Kidney tubule cell (primary cell): Measurements from ENCODE around the gene NUBP2.

ENCODE experiments used
- DNase-seq: peaks from one replicate; pipeline ENCODE4 v3.0.0-alpha.2; 2018; ENCODE audit warnings: low spot score

Gene NUBP2

DNA sequence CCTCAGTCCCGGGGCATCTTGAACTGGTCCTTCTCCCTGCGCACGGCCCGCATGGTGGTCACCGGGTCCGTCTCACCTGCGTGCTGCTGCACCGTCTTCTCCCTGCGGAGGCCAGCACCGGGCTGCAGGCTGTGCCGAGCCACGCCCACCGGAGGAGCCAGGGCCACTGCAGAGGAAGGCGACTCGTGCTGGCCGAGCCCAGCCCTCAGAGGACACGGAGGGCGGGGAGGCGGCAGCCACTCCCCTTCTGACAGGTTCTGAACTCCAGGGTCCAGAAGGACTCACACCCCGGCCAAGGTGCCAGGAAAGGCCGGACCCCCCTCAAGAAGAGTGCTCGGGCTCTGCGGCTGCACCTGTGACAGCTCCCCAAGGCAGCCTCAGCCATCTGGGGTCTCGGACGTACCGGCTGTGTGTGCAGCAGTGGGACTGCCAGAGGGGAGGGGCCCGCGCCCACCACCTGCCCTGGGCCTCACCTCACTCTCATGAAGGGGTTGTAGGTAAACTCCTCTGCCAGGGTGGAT lies 26.6 kb downstream of the NUBP2 start:
- no peak for DNase-seq

DNA sequence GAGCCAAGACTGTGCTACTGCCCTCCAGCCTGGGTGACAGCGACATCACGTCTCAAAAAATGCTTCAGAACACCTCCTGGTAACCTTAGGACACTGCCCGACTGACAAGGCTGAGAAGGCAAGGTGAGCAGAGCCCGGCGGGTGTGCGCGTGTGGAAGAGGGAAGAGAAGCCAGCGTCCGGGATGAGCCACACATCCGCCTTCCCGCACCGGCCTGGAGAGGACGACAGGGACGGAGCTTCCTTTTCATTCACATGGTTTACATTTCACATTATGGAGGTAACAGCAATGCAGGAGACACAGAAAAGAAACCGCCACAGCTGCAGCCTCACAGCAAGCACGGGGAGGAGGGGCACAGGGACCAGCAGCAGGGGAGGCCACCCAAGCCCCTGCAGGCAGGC lies 27.3 kb downstream of the NUBP2 start:
- no peak for DNase-seq

DNA sequence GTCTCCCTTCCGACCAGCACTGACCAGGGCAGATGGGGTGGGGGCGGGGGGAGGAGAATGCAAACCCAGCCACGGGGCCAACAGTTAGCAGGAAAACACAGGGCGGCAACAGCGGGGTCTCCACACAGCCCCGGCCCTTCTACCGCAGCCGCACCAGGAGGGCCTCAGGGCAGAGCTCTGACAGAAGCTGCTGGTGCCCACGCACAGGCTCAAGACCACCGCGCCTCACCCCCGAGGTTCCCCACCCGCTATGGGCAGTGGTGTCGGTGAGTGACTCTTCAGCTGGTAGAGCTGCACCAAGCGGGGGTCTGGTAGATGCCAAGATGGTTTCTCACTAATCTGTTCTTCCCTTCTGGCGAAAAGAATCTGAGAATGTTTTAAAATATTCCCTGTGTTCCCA lies 27.8 kb downstream of the NUBP2 start:
- DNase-seq = no peak

DNA sequence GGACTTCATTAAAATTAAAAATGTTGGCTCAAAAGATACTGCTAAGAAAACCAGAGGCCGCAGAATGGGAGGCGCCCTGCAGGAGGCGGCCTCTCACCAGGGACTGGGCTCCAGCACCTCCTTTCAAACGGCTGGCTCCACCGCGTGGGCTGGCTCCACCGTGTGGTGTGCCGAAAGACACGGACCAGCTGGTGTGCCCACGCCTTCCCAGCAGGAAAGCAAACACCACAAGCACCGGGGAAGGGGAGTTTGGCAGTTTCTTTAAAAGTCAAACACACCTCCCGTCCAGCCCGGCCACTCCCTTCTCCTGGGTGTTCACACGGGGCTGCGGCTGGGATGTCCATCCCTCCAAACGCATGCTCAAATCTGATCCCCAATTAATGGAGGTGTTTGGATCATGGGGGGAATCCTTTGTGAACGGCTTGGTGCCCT lies 30.0 kb downstream of the NUBP2 start:
- peak; percentile 58 for DNase-seq

DNA sequence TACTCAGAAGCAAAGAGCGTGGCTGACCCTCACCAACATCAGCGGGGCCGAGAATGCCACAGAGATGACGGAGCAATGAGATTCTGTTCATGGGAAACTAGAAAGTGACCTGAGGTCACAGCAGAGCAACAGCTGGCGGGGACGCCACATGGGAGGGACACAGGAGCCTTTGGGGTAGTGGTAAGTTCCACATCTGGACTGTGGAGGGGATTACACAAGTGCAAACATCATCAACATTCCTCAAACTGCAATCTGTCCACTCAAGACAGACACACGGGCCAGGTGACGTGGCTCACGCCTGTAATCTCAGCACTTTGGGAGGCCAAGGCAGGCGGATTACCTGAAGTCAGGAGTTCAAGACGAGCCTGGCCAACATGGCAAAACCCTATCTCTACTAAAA lies 32.7 kb downstream of the NUBP2 start:
- DNase-seq = no peak

DNA sequence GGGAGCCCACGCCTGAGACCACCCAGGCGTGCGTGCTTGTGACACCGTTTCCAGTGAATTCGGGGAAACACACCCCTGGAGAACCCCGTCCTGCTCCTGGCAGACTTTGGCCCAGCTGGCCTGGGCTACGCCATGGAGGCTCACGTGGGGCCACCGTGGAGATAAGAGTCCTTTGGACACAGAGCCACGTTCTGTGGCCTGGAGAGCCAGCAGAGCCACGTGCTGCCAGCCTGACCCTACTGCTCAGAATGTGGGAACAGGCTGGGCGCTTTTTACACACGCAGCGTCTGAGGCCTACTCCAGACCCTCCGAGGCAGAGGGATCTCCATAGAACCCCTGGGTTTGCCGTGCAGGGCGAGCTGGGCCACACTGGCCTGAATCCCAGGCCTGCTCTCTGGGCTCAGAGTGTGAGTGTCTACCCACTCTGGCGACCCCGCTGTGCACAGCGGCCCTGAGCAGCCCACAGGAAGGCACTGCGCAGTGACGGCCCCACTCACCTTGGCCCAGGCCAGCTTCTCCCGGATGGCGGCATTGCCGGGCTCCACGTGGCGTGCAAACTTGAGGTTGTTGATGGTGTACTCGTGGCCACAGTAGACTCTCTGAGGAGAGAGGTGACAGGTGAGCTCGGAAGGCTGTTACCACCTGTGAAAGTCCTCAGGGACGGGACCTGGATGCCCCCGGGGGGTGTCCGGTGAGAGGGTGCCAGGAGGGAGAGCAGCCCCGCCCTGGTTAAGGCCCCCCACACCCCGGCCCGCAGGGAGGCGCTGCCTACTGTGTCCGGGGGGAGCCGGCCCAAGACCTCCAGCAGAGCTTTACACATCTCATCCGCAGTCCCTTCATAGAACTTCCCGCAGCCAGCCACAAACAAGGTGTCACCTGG lies 33.9 kb downstream of the NUBP2 start:
- no peak for DNase-seq

DNA sequence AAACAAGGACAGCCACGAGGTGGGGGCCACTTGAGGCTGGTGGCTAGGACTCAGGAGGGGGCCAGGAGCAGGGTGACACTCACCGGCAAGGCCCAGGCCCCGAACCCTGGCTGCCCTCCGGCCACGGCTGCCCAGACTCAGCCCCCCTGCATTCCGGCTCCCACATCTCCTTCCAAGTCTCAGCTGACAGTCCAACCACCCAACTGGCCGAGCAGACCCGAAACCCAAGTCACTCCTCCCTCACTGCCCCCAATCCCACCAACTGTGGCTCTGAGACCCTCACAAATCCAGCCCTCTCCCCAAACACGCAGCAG lies 34.5 kb downstream of the NUBP2 start:
- no peak for DNase-seq

DNA sequence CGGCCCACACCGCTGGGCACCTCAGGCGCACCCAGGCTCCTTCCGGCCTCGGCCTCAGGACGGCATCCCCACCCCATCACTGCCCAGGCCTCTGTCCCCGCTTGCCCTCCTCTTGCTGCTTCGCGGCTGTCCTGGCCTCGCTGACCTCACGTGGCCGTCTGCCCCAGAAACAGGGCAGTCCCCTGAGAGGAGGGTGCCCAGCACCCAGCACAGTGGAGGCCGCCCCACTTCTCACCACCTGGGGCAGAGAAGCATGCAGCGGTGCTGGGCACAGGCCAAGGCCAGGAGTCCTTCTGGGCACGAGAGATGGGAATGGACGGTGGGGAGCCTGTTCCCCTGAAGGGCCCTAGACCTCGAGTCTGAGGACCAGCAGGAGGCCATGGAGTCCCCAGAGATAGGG lies 35.0 kb downstream of the NUBP2 start:
- no peak for DNase-seq

DNA sequence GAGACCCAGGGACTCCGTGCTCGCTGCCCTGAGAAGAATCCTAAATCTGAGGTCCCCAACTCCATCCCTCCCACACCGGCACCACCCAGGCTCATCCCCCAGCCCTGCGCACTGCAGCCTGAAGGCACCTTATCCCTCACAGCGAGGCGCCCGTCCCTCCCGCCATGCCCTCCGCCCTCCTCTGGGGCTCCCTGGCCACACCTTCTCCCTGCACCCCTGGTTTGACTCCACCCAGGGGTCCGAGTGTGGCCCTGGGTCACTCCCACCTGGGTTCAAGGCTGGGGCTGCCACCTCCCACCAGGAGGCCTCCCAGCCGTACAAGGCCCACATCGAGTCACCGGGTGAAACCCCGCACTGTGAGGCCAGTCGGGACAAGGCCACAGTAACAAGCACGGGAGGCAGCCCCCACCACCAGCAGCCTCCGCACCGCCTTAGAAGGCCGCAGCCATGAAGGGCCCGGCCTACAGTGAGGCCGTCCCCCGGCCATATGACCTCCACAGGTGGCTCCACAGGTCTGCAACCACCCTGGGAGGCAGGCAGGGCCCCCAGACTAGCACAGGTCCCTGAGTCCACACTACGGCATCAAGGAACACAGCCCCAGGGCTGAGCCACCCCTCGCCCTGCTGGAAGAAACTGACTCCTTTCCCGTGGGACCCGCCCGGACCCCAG lies 35.6 kb downstream of the NUBP2 start:
- DNase-seq = no peak

DNA sequence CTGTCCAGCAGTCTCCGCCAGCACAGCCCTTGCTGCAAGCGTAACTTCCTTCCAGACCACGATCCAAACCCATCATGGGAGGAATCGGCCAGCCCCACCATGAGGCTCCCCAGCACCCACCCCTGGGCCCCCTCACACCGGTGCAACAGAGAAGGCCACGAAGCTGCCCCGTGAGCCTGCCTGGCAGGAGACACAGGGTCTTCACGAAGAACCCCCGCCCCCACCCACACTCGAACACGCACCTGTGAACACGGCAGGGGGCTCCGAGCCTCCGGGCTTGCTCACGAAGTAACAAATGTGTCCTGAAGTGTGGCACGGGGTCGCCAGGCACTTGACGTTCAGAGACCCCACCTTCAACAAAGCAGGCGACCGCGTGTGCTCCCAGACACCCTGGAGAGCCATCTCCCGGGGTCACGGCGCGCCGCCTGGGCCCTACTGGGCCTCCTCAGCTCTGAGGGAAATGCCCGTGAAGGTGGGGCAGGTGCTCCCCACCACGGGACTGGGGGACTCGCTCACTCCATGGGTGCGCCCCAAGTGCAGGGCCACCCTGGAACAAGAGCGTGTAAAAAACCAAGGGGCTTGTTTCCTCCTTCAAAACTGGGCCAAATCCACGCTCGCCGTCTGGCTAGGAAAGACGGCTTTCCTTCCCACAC lies 36.2 kb downstream of the NUBP2 start:
- no peak for DNase-seq

DNA sequence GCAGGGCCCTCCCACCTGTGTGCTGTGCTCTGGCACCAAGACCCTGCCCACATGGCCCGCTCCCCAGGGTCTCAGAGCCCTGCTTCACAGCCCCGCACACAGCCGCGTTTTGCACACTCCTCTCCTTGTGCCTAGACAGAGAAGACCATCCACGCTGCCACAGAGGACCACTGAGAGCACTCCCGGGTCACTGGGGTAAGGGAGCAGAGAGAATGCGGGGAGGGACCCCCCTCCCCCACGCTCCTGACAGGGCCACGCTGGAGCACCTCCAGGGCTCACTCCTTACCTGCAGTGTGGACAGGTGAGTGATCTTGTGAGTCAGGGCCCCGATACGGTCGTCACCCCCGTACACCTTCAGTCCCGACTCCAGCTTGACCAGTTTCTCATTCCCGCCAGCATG lies 36.9 kb downstream of the NUBP2 start:
- no peak for DNase-seq

DNA sequence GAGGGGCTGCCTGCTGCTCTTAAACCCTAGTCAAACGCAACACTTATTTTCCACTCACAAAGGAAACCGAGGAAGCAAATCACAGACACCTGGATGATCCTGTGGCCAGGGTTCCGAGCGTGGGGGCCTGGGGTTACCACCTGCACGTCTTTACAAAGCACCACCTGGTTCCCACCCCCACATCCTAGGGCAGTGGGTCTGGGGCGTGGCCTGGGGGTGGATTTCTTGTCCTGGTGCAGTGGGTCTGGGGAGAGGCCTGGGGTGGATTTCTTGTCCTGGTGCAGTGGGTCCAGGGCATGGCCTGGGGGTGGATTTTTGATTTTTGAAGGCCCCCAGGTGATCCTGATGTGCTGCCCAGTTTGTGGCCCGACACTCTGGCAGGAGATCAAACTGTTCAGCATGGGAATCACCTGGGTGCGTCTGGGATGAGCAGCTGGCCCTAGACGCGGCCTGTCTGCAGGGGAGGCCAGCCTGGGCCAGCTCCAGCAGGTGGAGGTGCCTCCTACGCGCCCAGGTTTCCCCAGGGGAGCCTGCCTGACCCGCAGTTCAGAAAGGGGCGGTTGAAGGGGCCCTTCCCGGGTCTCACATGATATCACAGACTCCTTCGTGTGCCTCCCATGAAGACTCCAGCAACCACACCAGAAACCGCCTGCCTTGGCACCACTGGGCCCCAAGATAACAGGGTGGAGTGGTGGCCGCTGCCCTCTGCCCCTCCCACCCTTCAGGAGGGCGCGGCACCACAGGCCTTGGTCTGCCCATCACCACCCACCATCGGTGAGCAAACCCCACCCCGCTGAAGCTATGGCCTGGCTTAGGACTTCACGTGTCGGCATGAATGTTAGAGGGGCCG lies 37.6 kb downstream of the NUBP2 start:
- DNase-seq = no peak

DNA sequence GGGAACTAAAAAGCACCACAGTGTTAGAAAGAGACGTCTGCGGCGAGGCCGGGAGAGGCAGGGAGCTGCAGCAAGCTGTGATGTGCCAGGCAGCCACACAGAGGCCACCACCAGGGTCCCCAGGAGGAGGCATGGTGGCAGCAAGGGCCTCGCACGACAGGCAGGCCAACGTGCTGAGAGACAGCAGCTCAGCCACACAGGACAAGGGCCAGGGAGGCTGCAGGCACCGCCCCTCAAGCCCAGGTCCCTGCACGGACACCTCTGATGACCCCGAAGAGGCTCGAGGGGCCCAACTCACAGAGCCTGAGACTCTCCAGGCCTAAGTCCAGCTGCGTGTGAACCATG lies 38.2 kb downstream of the NUBP2 start:
- DNase-seq = no peak

DNA sequence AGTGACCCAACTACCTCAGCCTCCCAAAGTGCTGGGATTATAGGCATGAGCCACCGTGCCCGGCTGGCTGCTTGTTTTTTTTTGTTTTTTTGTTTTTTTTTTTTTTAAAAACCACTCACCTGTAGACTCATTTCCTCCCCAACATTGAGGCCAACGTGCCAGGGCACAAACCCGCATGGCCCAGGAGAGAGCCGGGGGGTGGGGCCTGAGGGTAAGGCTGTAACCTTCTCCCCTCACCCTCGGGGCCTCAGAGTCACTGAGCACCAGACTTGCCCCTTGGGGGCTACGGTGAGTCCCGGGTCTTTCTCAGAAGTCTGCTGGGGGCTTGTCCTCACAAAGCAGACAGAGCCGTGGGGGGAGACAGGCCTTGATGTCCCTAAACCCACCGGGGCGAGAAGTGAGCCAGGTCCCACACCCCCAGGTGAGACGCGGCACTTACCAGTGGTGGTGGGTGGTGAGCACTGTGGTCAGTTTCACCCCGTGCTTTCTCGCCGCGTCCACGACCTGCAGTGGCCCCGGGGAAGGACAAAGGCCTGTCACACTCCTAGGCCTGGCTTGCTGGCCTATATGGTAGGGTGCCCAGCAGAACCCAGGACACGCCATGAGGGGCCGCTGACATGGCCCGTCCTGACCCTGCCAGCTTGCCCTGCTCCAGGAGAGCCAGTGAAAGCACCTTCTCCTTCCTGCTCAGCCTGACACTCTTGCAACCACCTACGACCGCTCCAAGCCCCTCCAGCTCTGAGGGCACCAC lies 39.3 kb downstream of the NUBP2 start:
- peak; percentile 26 for DNase-seq

DNA sequence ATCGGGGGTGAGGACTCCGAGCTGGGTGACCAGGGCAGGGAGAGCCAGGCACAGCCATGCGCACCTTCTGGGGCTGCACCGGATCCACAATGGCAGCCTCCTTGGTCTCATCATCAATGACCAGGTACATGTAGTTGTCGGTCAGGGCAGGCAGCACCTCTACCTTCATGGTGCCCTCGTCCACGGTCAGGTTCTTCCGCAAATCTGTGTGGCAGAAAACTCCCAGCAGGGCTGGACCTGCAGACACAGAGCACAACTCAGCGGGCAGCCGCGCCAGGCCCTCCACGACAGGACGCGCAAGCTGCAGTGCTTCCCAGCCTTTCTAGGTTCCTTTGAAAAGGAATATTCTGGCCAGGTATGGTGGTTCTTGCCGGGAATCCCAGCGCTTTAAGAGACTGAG lies 40.0 kb downstream of the NUBP2 start:
- DNase-seq = no peak

DNA sequence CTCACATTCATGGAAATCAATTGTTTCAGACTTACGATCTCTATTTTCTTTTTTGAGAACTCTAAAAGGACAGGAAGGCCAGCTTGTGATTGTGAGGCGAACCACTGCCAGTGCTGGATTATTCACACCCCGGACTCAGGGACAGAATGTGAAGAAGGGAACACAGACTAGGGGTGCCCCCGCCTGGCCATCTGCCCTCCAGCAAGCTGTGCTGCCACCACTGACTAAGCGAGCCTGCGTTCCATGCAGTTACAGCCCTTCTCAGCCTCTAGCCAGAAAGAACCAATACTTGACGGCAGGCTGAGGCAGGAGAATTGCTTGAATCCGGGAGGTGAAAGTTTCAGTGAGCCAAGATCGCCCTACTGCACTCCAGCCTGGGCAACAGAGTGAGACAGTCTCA lies 41.1 kb downstream of the NUBP2 start:
- DNase-seq = peak; percentile 76

DNA sequence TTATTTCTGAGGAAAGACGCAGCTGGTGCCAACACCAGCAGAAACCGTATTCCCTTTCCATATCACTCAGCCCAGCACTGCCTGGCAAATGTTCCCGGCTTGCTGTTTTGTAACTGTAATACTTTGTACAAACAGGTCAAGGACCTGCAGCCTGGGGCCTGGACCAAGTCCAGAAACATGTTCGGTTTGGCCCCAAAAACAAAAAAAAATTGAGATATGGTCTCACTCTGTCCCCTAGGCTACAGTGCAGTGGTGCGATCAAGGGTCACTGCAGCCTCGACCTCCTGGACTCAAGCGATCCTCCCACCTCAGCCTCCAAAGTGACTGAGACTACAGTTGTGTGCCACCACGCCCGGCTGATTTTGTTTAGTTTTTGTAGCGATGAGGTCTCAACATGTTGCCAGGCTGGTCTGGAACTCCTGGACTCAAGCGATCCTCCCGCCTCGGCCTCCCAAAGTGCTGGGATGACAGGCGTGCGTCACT lies 42.7 kb downstream of the NUBP2 start:
- no peak for DNase-seq

DNA sequence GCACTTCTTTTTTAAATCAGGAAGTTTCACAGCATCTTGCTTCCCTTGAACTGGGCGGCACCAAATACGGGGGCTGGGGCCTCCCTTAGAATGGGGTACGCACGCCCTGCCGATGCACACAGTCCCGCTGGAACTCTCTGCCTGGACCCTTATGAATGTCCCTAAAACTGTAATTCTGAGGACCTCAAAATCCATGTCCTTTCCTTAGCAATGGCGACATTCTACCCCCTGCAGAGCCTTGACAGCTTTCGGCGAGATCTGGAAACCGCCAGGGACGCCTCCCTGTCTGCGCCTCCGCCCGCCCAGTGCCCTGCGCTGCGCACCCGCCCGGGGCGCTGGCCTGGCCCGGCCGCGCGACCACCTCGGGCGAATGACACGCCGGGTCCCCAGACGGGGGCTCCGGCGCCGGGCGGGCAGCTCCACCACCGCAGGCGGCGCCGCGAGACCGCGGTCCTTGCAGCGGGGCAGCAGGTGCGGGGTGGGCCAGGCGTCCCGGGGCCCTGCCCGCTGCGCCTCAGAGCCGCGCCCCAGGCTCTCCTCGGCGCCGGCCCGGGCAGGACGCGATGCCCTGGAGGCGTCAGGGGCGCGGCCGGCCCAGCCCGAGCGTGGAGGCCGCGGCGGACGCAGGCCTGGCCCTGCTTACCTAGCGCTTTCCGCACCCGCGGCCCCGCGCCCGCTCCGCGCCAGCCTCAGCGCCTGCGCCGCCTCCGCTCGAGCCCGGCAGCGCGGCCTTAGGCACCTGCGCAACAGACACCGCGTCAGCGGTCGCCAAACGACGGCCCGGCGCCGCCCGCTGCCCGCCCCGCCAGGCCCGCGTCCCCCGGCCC lies 43.3 kb downstream of the NUBP2 start:
- peak; percentile 79 for DNase-seq

DNA sequence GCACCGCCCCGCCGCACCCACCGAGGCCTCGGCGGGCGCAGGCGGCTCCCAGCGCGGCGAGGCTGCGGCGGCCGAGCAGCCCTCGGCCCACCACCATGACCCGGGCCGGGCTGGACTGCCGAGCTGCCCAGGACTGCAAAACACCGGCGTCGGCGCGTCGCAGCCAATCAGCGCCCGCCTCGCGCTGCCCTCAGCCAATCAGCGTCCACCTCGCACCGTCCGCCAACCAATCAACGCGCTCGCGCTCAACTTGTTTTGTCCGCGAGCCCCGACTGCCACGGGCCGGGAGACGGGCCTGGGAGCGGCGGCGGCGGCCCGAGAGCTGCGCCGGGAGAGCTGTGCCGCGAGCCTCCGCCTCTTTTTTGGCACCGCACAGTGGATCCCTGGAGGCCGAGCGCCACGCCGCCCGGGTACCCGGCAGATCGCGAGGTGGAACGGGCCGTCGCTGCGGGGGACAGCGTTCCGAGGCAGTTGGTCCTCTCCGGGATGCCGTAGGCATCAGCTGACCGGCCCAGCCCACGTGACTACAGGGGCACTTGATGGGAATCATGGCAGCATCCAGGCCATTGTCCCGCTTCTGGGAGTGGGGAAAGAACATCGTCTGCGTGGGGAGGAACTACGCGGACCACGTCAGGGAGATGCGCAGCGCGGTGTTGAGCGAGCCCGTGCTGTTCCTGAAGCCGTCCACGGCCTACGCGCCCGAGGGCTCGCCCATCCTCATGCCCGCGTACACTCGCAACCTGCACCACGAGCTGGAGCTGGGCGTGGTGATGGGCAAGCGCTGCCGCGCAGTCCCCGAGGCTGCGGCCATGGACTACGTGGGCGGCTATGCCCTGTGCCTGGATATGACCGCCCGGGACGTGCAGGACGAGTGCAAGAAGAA lies 44.2 kb downstream of the NUBP2 start, which contains the start of the genes FAHD1 and HAGH:
Gene FAHD1, plus strand, starts transcription at position 516 of the 883 bp plus-strand sequence. Its CDS starts 33 bp downstream, at position 549.
Gene HAGH, minus strand, starts transcription at position 135 of the 883 bp plus-strand sequence. Its CDS starts 38 bp downstream, at position 97.
- peak; percentile 95 for DNase-seq
